Measurements from ENCODE around the gene SYT11. TPM values are rescaled to one million over a fixed set of nuclear protein-coding genes. Genes with fewer than 3 reads are reported as not detected.

SYT11 gene
- total and polyA plus RNA-seq, 10 of the 15 experiments (the other 5 are each of a cell fraction or from before 2014, with no cell fraction given), result 7.7 to 21.2 (median 13.5) TPM

DNA sequence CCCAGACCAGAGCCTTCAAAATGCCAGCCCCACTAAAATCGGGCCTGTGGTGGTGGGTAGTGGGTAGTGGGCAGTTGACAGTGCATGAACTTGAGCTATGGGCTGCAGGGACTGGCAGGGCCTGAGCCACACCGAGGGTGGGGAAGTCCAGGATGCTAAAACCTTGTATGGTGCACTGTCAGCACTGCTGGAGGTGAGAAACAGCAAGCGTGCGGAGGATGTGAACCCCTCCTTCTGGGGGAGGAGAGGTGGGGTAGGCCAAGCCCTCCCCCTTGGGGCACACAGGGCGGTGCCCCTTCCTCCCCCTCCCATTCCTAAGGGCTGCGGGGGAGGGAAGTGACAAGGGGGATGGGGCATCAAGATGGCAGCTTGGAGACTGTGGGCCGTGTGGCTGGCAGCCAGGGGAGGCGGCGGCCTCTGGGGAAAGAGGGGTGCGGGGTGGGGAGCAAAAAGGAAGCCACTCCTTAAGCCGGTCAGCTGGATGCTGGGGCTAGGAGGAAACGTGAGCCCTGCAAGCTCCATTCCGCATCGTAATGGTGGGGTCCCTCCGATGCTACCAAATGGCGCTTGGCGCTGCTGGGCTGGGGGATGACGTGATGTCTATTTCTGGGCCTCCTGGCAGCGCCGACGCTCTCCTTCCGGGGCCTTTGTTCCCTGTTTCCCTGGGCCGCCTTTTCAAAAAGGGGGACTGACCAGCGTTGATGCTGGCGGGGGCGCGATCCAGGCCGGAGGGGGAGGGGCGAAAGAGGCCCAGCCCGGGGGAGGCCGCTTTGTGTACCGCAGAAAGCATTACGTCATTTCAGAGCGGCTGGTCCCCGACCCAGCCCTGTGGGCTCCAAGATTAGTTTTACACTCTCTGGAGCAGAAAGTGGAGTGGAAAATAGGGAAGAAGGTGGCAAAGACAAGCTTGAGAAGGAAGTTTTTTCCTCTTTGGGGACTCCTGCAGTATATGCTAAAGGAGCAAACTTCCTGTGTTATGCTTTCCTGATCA, 809 bp downstream of the SYT11 start (continued):
- TF ChIP-seq ZNF687 (IDR thresholded peaks at IDR 0.05), result 0 out of 2 replicates have a peak, but pooled peaks have one; percentile 13
- no peak for TF ChIP-seq NR2C2 (IDR thresholded peaks at IDR 0.05; ENCODE audit: borderline replicate concordance, control insufficient read depth, insufficient read length, low read depth)
- TF ChIP-seq SMAD5 (IDR thresholded peaks at IDR 0.05; ENCODE audit: low read depth), result no peak
- TF ChIP-seq CBX3 (IDR thresholded peaks at IDR 0.05; ENCODE audit: borderline replicate concordance, low read depth), result no peak
- no peak for TF ChIP-seq TCF3 (IDR thresholded peaks at IDR 0.05; ENCODE audit: borderline replicate concordance, insufficient read depth, low read depth, low read length)
- TF ChIP-seq, protein P1, sequence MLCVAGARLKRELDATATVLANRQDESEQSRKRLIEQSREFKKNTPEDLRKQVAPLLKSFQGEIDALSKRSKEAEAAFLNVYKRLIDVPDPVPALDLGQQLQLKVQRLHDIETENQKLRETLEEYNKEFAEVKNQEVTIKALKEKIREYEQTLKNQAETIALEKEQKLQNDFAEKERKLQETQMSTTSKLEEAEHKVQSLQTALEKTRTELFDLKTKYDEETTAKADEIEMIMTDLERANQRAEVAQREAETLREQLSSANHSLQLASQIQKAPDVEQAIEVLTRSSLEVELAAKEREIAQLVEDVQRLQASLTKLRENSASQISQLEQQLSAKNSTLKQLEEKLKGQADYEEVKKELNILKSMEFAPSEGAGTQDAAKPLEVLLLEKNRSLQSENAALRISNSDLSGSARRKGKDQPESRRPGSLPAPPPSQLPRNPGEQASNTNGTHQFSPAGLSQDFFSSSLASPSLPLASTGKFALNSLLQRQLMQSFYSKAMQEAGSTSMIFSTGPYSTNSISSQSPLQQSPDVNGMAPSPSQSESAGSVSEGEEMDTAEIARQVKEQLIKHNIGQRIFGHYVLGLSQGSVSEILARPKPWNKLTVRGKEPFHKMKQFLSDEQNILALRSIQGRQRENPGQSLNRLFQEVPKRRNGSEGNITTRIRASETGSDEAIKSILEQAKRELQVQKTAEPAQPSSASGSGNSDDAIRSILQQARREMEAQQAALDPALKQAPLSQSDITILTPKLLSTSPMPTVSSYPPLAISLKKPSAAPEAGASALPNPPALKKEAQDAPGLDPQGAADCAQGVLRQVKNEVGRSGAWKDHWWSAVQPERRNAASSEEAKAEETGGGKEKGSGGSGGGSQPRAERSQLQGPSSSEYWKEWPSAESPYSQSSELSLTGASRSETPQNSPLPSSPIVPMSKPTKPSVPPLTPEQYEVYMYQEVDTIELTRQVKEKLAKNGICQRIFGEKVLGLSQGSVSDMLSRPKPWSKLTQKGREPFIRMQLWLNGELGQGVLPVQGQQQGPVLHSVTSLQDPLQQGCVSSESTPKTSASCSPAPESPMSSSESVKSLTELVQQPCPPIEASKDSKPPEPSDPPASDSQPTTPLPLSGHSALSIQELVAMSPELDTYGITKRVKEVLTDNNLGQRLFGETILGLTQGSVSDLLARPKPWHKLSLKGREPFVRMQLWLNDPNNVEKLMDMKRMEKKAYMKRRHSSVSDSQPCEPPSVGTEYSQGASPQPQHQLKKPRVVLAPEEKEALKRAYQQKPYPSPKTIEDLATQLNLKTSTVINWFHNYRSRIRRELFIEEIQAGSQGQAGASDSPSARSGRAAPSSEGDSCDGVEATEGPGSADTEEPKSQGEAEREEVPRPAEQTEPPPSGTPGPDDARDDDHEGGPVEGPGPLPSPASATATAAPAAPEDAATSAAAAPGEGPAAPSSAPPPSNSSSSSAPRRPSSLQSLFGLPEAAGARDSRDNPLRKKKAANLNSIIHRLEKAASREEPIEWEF (IDR thresholded peaks at IDR 0.05; ENCODE audit: insufficient replicate concordance, low read depth, low read length), result no peak
- no peak for TF ChIP-seq NRF1 (conservative IDR thresholded peaks at IDR 0.05; ENCODE audit: low read depth, low read length)
- TF ChIP-seq ZNF384 (IDR thresholded peaks at IDR 0.05; ENCODE audit: borderline replicate concordance, low read depth, low read length), result no peak
- TF ChIP-seq POLR2AphosphoS2 (IDR thresholded peaks at IDR 0.05; ENCODE audit: low read depth, low read length), result no peak
- TF ChIP-seq ZNF24 (IDR thresholded peaks at IDR 0.05), result no peak
- TF ChIP-seq CREB1 (IDR thresholded peaks at IDR 0.05; ENCODE audit: low read depth), result peak; percentile 65
- TF ChIP-seq YY1 (IDR thresholded peaks at IDR 0.05; ENCODE audit: low read depth, low read length), result peak; percentile 94
- TF ChIP-seq HCFC1 (IDR thresholded peaks at IDR 0.05; ENCODE audit: low read length), result no peak
- TF ChIP-seq, protein P2, sequence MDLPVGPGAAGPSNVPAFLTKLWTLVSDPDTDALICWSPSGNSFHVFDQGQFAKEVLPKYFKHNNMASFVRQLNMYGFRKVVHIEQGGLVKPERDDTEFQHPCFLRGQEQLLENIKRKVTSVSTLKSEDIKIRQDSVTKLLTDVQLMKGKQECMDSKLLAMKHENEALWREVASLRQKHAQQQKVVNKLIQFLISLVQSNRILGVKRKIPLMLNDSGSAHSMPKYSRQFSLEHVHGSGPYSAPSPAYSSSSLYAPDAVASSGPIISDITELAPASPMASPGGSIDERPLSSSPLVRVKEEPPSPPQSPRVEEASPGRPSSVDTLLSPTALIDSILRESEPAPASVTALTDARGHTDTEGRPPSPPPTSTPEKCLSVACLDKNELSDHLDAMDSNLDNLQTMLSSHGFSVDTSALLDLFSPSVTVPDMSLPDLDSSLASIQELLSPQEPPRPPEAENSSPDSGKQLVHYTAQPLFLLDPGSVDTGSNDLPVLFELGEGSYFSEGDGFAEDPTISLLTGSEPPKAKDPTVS (IDR thresholded peaks at IDR 0.05; ENCODE audit: low read depth, low read length), result no peak
- no peak for TF ChIP-seq TCF7 (IDR thresholded peaks at IDR 0.05; ENCODE audit: borderline replicate concordance)
- no peak for TF ChIP-seq GABPA (IDR thresholded peaks at IDR 0.05; ENCODE audit: low read depth)

Data from GM12878 (cell line).